MM.1S (cell line): ENCODE results near the gene ARL4A.

Source experiments
- DNase-seq: peaks from one replicate; pipeline ENCODE4 v3.0.0-alpha.2; 2015
- H2AFZ ChIP-seq: fragments of 300-600 bp; sonication (generic); 2 replicates; pipeline ENCODE4 v1.6.0; 2016; ENCODE audit warnings: antibody characterized with exemption, low read length
- H3F3A ChIP-seq: fragments of 300-600 bp; sonication (generic); 2 replicates; pipeline ENCODE4 v1.6.1; 2016; ENCODE audit warnings: mild to moderate bottlenecking, antibody characterized with exemption, low read length, moderate library complexity, mixed read lengths; ENCODE audit not compliant: insufficient read depth
- H3K27ac ChIP-seq: fragments of 300-600 bp; sonication (generic); 2 replicates; pipeline ENCODE4 v1.5.1; 2016; ENCODE audit warnings: mild to moderate bottlenecking, low read length
- H3K27me3 ChIP-seq: fragments of 300-600 bp; sonication (generic); replicated peaks from 2 replicates; pipeline ENCODE4 v1.6.0; 2016; ENCODE audit warnings: low read length; ENCODE audit not compliant: insufficient read depth
- H3K36me3 ChIP-seq: fragments of 300-600 bp; sonication (generic); replicated peaks from 2 replicates; pipeline ENCODE4 v1.6.1; 2016; ENCODE audit warnings: mild to moderate bottlenecking, low read length, mixed read lengths; ENCODE audit not compliant: insufficient read depth
- H3K4me1 ChIP-seq: fragments of 300-600 bp; sonication (generic); 2 replicates; pipeline ENCODE4 v1.6.1; 2016; ENCODE audit warnings: low read length, mixed read lengths
- H3K4me2 ChIP-seq: fragments of 300-600 bp; sonication (generic); 2 replicates; pipeline ENCODE4 v1.6.0; 2016; ENCODE audit warnings: low read depth, low read length
- H3K4me3 ChIP-seq: fragments of 300-600 bp; sonication (generic); 2 replicates; pipeline ENCODE4 v1.5.1; 2016; ENCODE audit warnings: low read length, mixed read lengths
- H3K79me2 ChIP-seq: fragments of 300-600 bp; sonication (generic); 2 replicates; pipeline ENCODE4 v1.6.1; 2016; ENCODE audit warnings: mixed run types, low read length, mixed read lengths
- H3K9ac ChIP-seq: fragments of 300-600 bp; sonication (generic); 2 replicates; pipeline ENCODE4 v1.6.1; 2016; ENCODE audit warnings: low read length, mixed read lengths
- H3K9me2 ChIP-seq: fragments of 300-600 bp; sonication (generic); replicated peaks from 2 replicates; pipeline ENCODE4 v1.6.1; 2016; ENCODE audit warnings: mild to moderate bottlenecking, low read length, mixed read lengths; ENCODE audit not compliant: insufficient read depth
- H3K9me3 ChIP-seq: fragments of 300-600 bp; sonication (generic); replicated peaks from 2 replicates; pipeline ENCODE4 v1.6.1; 2016; ENCODE audit warnings: mild to moderate bottlenecking, low read length, mixed read lengths; ENCODE audit not compliant: insufficient read depth
- H4K20me1 ChIP-seq: fragments of 300-600 bp; sonication (generic); 2 replicates; pipeline ENCODE4 v1.6.1; 2016; ENCODE audit warnings: mild to moderate bottlenecking, low read length, moderate library complexity, mixed read lengths; ENCODE audit not compliant: insufficient read depth
- CTCF ChIP-seq: fragments of 300-600 bp; sonication (generic); IDR thresholded peaks from 2 replicates; pipeline ENCODE4 v1.5.1; 2016; ENCODE audit warnings: antibody characterized with exemption, low read length, mixed read lengths
- EZH2 ChIP-seq: fragments of 300-600 bp; sonication (generic); optimal IDR thresholded peaks from 2 replicates; pipeline ENCODE3; 2017; ENCODE audit warnings: low read depth, mild to moderate bottlenecking, antibody characterized with exemption, low read length, mixed read lengths
- EZH2phosphoT487 ChIP-seq: fragments of 300-600 bp; sonication (generic); IDR thresholded peaks from 2 replicates; pipeline ENCODE4 v1.6.1; 2018; ENCODE audit warnings: antibody characterized with exemption, low read length

ARL4A gene

GRCh38 chr7:12711124-12711523, 23.7 kb downstream of the ARL4A start:
- TF ChIP-seq EZH2 (no peak), EZH2phosphoT487 (no peak), CTCF (no peak)
- no peaks in the 10 kb centered on the region for H4K20me1 ChIP-seq
- H2AFZ ChIP-seq, result no peak overlapping the region
- H3K4me3 ChIP-seq, result no peak overlapping the region
- H3K27me3 ChIP-seq, result no peaks in the 10 kb centered on the region
- no peak overlapping the region for H3K27ac ChIP-seq
- H3K36me3 ChIP-seq, result no peaks in the 10 kb centered on the region
- H3K4me1 ChIP-seq, result no peaks in the 10 kb centered on the region
- no peak for DNase-seq
- no peak overlapping the region for H3K4me2 ChIP-seq
- no peaks in the 10 kb centered on the region for H3K9me2 ChIP-seq
- H3K9ac ChIP-seq, result no peak overlapping the region
- no peaks in the 10 kb centered on the region for H3F3A ChIP-seq
- no peaks in the 10 kb centered on the region for H3K9me3 ChIP-seq
- H3K79me2 ChIP-seq, result no peaks in the 10 kb centered on the region

GRCh38 chr7:12712236-12712635, 24.8 kb downstream of the ARL4A start:
- no peak for DNase-seq
- H2AFZ ChIP-seq, result no peak overlapping the region
- H3K27me3 ChIP-seq, result no peaks in the 10 kb centered on the region
- no peaks in the 10 kb centered on the region for H3F3A ChIP-seq
- no peaks in the 10 kb centered on the region for H4K20me1 ChIP-seq
- H3K9me2 ChIP-seq, result no peaks in the 10 kb centered on the region
- H3K4me3 ChIP-seq, result no peak overlapping the region
- no peaks in the 10 kb centered on the region for H3K79me2 ChIP-seq
- H3K4me1 ChIP-seq, result no peaks in the 10 kb centered on the region
- H3K36me3 ChIP-seq, result no peaks in the 10 kb centered on the region
- no peaks in the 10 kb centered on the region for H3K9me3 ChIP-seq
- no peak overlapping the region for H3K27ac ChIP-seq
- no peak overlapping the region for H3K9ac ChIP-seq
- no peak overlapping the region for H3K4me2 ChIP-seq
- TF ChIP-seq EZH2 (no peak), CTCF (no peak), EZH2phosphoT487 (no peak)

- TF ChIP-seq EZH2phosphoT487 (no peak), CTCF (no peak), EZH2 (no peak)
- Histone ChIP-seq H3K27ac (no peak overlapping the region), H3F3A (no peaks in the 10 kb centered on the region), H3K27me3 (no peaks in the 10 kb centered on the region), H3K4me3 (no peak overlapping the region), H3K9me2 (no peaks in the 10 kb centered on the region), H3K4me1 (no peaks in the 10 kb centered on the region), H4K20me1 (no peaks in the 10 kb centered on the region), H2AFZ (no peak overlapping the region), H3K36me3 (no peaks in the 10 kb centered on the region), H3K9ac (no peak overlapping the region), H3K4me2 (no peak overlapping the region), H3K9me3 (no peaks in the 10 kb centered on the region), H3K79me2 (no peaks in the 10 kb centered on the region)
- DNase-seq, result no peak
Measured at GRCh38 chr7:12713625-12714378, 26.4 kb downstream of the ARL4A start.
